ENCODE measurements around the gene CABP1. TPM values are rescaled to one million over a fixed set of nuclear protein-coding genes. Genes with fewer than 3 reads are reported as not detected.

CABP1 gene
- total and polyA plus RNA-seq, 11 donors, result 2.4 to 9.9 (median 3.8) TPM

DNA sequence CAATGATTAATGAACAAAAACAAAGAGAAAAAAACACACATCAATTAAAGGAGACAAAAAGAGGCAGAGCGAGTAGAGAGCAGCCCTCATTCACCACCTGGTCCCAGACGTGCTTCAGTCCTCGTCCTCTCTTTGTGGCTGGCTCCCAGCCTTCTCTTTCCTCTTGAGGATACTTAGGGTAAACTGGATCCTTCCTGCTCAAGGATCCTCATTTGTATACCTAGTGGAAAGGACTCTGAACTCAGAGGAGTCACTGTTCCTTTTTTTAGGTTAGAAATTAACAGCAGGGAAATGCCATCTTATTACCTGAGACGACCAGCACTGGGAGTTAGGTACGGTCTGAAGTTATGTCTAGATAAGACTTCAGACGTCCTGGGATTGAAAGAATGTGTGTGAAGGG lies 56.2 kb downstream of the CABP1 start:
- DNase-seq, result no peak
- Histone ChIP-seq H3K27ac (peak overlapping the region in 8 of 12 donors; percentile 63 to 91 (median 86)), H3K4me1 (peaks cover 10 to 87% (median 62%) of the 10 kb centered on the region in 12 donors), H3K27me3 (no peaks in the 10 kb centered on the region), H3K4me3 (no peak overlapping the region), H3K9me3 (no peaks in the 10 kb centered on the region), H3K36me3 (peaks cover 0 to 89% (median 64%) of the 10 kb centered on the region in 9 donors)
- ATAC-seq, result no peak
- TF ChIP-seq POLR2A (IDR thresholded peaks at IDR 0.05), result no peak
- no peak for TF ChIP-seq CTCF (IDR thresholded peaks at IDR 0.05)
- intact Hi-C loops (cut with DNase I), result no loop called here
- WGBS, 4 donors, result 63 to 74% (median 69%) methylated on average over 6 of the region's 6 CpGs

DNA sequence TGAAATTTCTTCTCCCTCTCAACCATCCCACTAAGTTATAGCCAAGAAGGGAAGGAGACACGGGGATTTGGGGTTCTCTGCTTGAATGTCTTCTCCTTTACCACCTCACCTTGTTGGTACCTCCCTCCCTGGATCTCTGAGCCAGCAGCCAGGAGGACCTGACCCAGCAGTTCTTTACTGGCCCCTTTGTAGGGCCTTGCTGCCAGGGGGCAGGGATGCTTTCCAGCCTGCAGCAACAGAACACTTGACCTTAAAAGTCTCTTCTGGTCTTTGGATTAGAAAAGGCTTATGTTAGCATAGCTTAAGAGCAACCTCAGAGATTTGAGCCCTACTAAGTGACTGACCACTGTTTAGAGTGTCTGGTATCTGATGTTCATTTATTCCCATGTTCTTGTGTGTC lies 56.9 kb downstream of the CABP1 start:
- no peak for ATAC-seq
- H3K4me1 ChIP-seq, result peaks cover 10 to 85% (median 58%) of the 10 kb centered on the region in 12 donors

GRCh38 chr12:120698665-120699064 lies 58.2 kb downstream of the CABP1 start:
- H3K4me1 ChIP-seq, result peaks cover 10 to 86% (median 54%) of the 10 kb centered on the region in 12 donors
- WGBS, 4 donors, result 53 to 71% (median 64%) methylated on average over 3 of the region's 3 CpGs
- no peak overlapping the region for H3K4me3 ChIP-seq
- DNase-seq (peak in 4 of 5 donors; percentile 36 to 58 (median 52)), ATAC-seq (peak; percentile 53 to 91 (median 56))
- intact Hi-C loops (cut with DNase I), result no loop called here
- TF ChIP-seq CTCF (IDR thresholded peaks at IDR 0.05), result no peak
- no peaks in the 10 kb centered on the region for H3K9me3 ChIP-seq
- no peaks in the 10 kb centered on the region for H3K27me3 ChIP-seq
- peaks cover 0 to 92% (median 70%) of the 10 kb centered on the region in 9 donors for H3K36me3 ChIP-seq
- H3K27ac ChIP-seq, result peak overlapping the region; percentile 63 to 91 (median 84)

More for the DNA sequence above, 56.9 kb downstream of the CABP1 start:
- Histone ChIP-seq H3K4me3 (no peak overlapping the region), H3K27ac (peak overlapping the region; percentile 33 to 91 (median 84)), H3K27me3 (no peaks in the 10 kb centered on the region), H3K9me3 (no peaks in the 10 kb centered on the region), H3K36me3 (peaks cover 0 to 93% (median 66%) of the 10 kb centered on the region in 9 donors)
- WGBS, 4 donors, result 85 to 94% (median 89%) methylated on average over 1 of the region's 1 CpG
- DNase-seq, result no peak
- intact Hi-C loops (cut with DNase I), result no loop called here
- TF ChIP-seq CTCF (IDR thresholded peaks at IDR 0.05) (no peak), POLR2A (IDR thresholded peaks at IDR 0.05) (no peak)

DNA sequence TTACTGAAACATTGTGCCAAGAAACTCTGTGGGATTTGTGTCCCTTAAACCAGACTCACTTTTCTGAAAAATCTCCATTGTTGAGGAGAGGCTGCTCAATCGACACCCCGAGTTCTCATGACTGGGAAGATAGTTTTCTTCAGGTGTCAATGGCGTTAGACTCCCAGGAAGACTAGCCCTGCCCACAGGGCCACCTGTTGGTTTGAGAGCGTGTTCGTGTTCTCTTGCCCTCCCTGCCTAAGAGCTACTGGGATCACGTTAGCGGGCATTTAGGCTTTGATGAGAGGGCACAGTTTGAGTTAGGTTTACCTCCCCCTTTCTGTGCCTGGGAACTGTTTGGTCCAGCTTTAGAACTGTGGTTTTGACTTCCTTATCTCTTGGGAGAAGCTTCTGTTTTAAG lies 59.1 kb downstream of the CABP1 start:
- DNase-seq (no peak), ATAC-seq (no peak)
- Histone ChIP-seq H3K27ac (peak overlapping the region; percentile 7 to 91 (median 82)), H3K4me1 (peaks cover 10 to 85% (median 54%) of the 10 kb centered on the region in 12 donors), H3K4me3 (no peak overlapping the region), H3K36me3 (peaks cover 0 to 83% (median 63%) of the 10 kb centered on the region in 9 donors), H3K27me3 (no peaks in the 10 kb centered on the region), H3K9me3 (no peaks in the 10 kb centered on the region)
- intact Hi-C loops (cut with DNase I), result no loop called here
- TF ChIP-seq CTCF (IDR thresholded peaks at IDR 0.05) (no peak), POLR2A (IDR thresholded peaks at IDR 0.05) (no peak)
- WGBS, 4 donors, result 89 to 93% (median 91%) methylated on average over 7 of the region's 7 CpGs
